Heart left ventricle (tissue), 13 donors: ENCODE measurements around the gene MON2.

Experiments used
- POLR2A ChIP-seq, 2 donors: fragments of 450-650 bp; IDR thresholded peaks; one replicate each; pipeline ENCODE4 v1.6.1; 2017; ENCODE audit warnings: antibody characterized with exemption in 2 of 2, mild to moderate bottlenecking in 2 of 2, moderate library complexity in 2 of 2
- TF ChIP-seq, protein P1 (sequence below), 12 donors: fragments of 200-600 bp; sonication (generic) in 4 of 12; IDR thresholded peaks; one replicate each; pipeline versions ENCODE4 v1.5.0 to v1.8.0; 2018 to 2022; ENCODE audit warnings: antibody characterized with exemption in 12 of 12, mild to moderate bottlenecking in 5 of 12
- donor health status: ischemic (EF 13 %, LVEDD 7.1; RV severe dilation, severe dysfunction).
- donor health status: DM: no; HTN: yes; CAD: no.
- donor health status: DM: no; HTN: no; CAD: no.
- donor health status: ischemic (EF 25% LVEDD 6.9; RV normal size, moderate dysfunction).
- donor health status: ischemic (EF 25% LVEDD 5.7; RV mildly dilated, moderate dysfunction).
- donor health status: ischemic (EF 35%, LVEDD 5.7; RV mildly dilated, moderate dysfunction).
- donor health status: nonischemic (EF 11% LVEDD 7.7; RV severe dilation, severe dysfunction).
- donor health status: DM: yes; HTN: yes; CAD: no.
- donor health status: PGD.
- donor health status: ischemic (EF 29% LVEDD 5.4; RV normal size, mild dysfunction).
- donor health status: nonischemic (EF 23%, LVEDD 6.1; RV moderate dilation, normal function).

DNA sequence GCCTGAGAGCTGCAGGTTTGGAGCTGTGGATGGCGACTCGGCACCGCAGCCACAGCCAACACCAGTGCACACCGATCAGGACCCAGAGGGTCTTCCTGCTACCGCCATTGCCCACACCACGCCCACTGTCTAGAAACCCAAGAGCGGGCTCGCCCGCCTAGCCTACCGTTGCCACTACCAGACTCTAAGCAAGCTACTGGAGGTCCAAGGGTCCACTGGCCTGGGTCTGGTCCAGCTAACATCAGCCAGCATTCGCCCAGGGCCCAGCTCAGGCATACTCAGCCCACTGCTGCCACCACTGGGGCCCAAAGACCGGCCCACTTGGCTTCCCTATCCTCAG is 30.5 kb upstream of the MON2 start:
- TF ChIP-seq, protein P1, sequence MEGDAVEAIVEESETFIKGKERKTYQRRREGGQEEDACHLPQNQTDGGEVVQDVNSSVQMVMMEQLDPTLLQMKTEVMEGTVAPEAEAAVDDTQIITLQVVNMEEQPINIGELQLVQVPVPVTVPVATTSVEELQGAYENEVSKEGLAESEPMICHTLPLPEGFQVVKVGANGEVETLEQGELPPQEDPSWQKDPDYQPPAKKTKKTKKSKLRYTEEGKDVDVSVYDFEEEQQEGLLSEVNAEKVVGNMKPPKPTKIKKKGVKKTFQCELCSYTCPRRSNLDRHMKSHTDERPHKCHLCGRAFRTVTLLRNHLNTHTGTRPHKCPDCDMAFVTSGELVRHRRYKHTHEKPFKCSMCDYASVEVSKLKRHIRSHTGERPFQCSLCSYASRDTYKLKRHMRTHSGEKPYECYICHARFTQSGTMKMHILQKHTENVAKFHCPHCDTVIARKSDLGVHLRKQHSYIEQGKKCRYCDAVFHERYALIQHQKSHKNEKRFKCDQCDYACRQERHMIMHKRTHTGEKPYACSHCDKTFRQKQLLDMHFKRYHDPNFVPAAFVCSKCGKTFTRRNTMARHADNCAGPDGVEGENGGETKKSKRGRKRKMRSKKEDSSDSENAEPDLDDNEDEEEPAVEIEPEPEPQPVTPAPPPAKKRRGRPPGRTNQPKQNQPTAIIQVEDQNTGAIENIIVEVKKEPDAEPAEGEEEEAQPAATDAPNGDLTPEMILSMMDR (IDR thresholded peaks at IDR 0.05), result no peak
- no peak for TF ChIP-seq POLR2A (IDR thresholded peaks at IDR 0.05)
